Stimulated activated naive B cell treated with anti-CD40 and anti-IgM and Interleukin-4, amounts not matched to agents 10 μg/mL and 1 μg/mL and 100 μg/mL, for 72 hours (primary cell): ENCODE data around the gene FJX1.
"Not testable (repeated sequence)": the region's sequence is repeated elsewhere in the genome, so short reads cannot be mapped to it uniquely, and the experiment has no call there.

Experiments used
- ATAC-seq, 2 donors: fragments of 150-1000 bp; cut with Tn5 transposase; replicated peaks; 2 replicates each; pipeline ENCODE4 v1.10.0; 2021; ENCODE audit warnings: moderate library complexity in 1 of 2
- DNase-seq: peaks from one replicate; pipeline ENCODE4 v3.0.0; 2021
- H3K27ac Mint-ChIP-seq: one replicate; pipeline ENCODE4 v1.8.0; 2022; ENCODE audit warnings: mild to moderate bottlenecking, mixed read lengths
- H3K27me3 Mint-ChIP-seq, 2 donors: one replicate each; pipeline ENCODE4 v1.8.0; 2022; ENCODE audit warnings: mixed read lengths in 2 of 2
- H3K36me3 Mint-ChIP-seq, 2 donors: one replicate each; pipeline ENCODE4 v1.8.0; 2022; ENCODE audit warnings: mixed read lengths in 2 of 2, mild to moderate bottlenecking in 1 of 2
- H3K4me1 Mint-ChIP-seq, 2 donors: one replicate each; pipeline ENCODE4 v1.8.0; 2022; ENCODE audit warnings: mixed read lengths in 2 of 2, mild to moderate bottlenecking in 1 of 2
- H3K4me3 Mint-ChIP-seq, 2 donors: one replicate each; pipeline ENCODE4 v1.8.0; 2022; ENCODE audit warnings: mild to moderate bottlenecking in 2 of 2, mixed read lengths in 2 of 2, moderate library complexity in 1 of 2
- H3K9me3 Mint-ChIP-seq, 2 donors: one replicate each; pipeline ENCODE4 v1.8.0; 2022; ENCODE audit warnings: mixed read lengths in 2 of 2, mild to moderate bottlenecking in 1 of 2

Gene FJX1

DNA sequence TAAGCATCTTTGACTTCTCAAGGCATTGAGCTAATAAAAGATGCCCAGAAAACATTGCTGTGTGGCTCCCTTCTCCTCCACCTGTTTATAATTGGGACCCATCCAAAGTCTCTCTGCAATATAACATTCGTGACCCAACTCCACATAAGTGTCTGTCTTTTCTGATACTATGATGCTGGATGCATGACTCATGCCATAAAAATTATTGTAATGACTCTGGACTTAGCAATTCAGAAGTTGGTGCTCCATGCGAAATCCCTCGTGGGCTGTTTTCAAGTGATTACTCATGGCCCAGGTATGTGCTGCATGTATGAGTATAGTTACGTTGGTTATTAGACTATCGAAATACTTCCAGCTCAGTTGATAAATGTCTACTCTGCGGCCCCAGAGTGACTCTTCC lies 11.7 kb downstream of the FJX1 start:
- no peak for ATAC-seq
- H3K9me3 Mint-ChIP-seq = no peaks in the 10 kb centered on the region
- DNase-seq = no peak
- H3K27me3 Mint-ChIP-seq = peaks cover 44 to 59% of the 10 kb centered on the region in 2 donors
- H3K27ac Mint-ChIP-seq = no peak overlapping the region
- no peak overlapping the region for H3K4me3 Mint-ChIP-seq
- H3K36me3 Mint-ChIP-seq = no peaks in the 10 kb centered on the region
- H3K4me1 Mint-ChIP-seq = no peaks in the 10 kb centered on the region

- no peaks in the 10 kb centered on the region for H3K4me1 Mint-ChIP-seq
- no peaks in the 10 kb centered on the region for H3K36me3 Mint-ChIP-seq
- DNase-seq (no peak), ATAC-seq (no peak)
- no peaks in the 10 kb centered on the region for H3K9me3 Mint-ChIP-seq
- H3K27ac Mint-ChIP-seq = no peak overlapping the region
- peaks cover 45 to 55% of the 10 kb centered on the region in 2 donors for H3K27me3 Mint-ChIP-seq
- H3K4me3 Mint-ChIP-seq = no peak overlapping the region
These were observed 13.6 kb downstream of the FJX1 start for GRCh38 chr11:35631891-35632290.

DNA sequence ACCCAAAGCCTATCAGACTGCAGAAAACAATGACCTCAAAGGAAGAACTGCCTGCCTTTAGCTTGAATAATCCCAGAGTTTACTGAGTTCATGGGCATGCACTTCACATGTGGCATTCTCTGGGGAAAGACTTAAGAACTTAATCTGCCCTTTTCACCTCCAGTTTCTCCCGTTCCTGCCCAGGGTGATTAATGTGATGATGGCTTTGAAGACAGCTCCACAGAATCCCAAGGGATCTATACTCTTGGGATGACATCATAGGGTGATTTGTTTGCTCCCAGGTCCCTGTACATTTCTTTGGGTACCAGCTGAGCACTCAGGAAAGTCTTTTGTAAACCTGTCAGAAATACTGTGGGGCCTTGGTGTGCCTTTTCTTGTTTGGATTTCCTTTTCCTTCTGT lies 14.0 kb downstream of the FJX1 start:
- DNase-seq = no peak
- Mint-ChIP-seq H3K27me3 (peaks cover 42 to 54% of the 10 kb centered on the region in 2 donors), H3K36me3 (no peaks in the 10 kb centered on the region)

GRCh38 chr11:35633827-35634423 lies 15.7 kb downstream of the FJX1 start:
- ATAC-seq = no peak
- Mint-ChIP-seq H3K9me3 (no peaks in the 10 kb centered on the region), H3K27me3 (peaks cover 34 to 45% of the 10 kb centered on the region in 2 donors), H3K36me3 (no peaks in the 10 kb centered on the region), H3K4me3 (no peak overlapping the region), H3K27ac (no peak overlapping the region), H3K4me1 (no peaks in the 10 kb centered on the region)
- no peak for DNase-seq

More for the DNA sequence above, 14.0 kb downstream of the FJX1 start:
- no peaks in the 10 kb centered on the region for H3K4me1 Mint-ChIP-seq
- no peak for ATAC-seq
- H3K27ac Mint-ChIP-seq = no peak overlapping the region
- no peaks in the 10 kb centered on the region for H3K9me3 Mint-ChIP-seq
- no peak overlapping the region for H3K4me3 Mint-ChIP-seq

DNA sequence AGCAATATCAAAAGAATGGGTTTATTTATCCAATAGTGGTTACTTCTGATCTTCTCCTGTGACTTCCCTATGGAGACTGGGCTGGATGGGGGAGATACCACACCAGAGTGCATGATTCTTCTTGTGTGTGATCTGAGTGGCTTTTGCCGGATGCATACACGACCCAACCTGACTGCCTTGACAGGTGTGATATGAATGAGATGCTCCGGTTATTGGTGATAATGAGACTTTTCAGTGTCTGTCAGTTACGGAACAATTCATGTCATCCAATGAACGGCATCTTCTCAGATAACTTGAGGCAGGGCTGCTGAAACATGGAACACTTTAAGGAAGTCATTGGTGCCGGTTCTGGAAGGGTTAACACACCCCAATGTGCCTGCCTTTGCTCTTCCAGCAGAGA lies 17.7 kb downstream of the FJX1 start:
- Mint-ChIP-seq H3K9me3 (no peaks in the 10 kb centered on the region), H3K4me3 (no peak overlapping the region), H3K4me1 (no peaks in the 10 kb centered on the region), H3K27me3 (peaks cover 26 to 30% of the 10 kb centered on the region in 2 donors), H3K36me3 (no peaks in the 10 kb centered on the region), H3K27ac (no peak overlapping the region)
- ATAC-seq = no peak
- no peak for DNase-seq

GRCh38 chr11:35639591-35640179 lies 21.4 kb downstream of the FJX1 start:
- Mint-ChIP-seq H3K36me3 (no peaks in the 10 kb centered on the region), H3K4me1 (no peaks in the 10 kb centered on the region), H3K4me3 (no peak overlapping the region), H3K9me3 (no peaks in the 10 kb centered on the region), H3K27me3 (peaks cover 11 to 14% of the 10 kb centered on the region in 2 donors), H3K27ac (no peak overlapping the region)
- no peak for ATAC-seq
- DNase-seq = no peak

DNA sequence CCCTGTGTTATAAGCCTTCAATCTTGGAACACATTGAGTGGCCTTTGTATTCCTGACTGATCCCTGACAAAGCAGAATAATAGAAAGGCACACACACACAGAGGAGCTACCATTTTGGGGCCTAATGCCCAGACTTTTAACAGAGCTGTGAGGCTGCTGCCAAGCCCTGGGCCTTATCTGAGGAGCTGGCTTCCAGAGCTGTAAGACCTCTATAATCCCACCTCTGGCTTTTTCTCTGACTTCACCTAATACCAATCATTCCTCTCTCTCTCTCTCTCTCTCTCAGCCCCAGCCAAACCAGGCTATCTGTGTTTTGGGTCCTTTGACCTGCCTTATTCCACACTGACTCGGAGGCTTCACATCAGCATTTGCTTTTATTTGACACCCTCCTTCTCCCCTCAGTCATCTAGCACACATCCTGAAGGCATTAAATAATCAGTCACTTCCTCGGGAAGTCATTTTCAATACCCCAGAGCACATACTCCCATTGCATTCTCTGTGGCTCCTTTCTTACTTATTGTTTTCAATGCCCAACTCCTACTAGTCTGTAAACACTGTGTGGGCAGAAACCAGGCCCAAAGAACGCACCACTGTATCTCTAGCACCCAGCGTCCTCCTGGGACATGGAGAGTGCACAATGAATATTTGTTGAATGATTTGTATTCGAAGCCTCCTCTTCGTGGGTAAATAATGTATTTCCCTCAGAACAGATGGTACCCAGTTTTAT lies 23.1 kb downstream of the FJX1 start:
- no peak for DNase-seq
- H3K4me3 Mint-ChIP-seq = no peak overlapping the region
- no peaks in the 10 kb centered on the region for H3K4me1 Mint-ChIP-seq
- H3K27me3 Mint-ChIP-seq = peaks cover 12% of the 10 kb centered on the region in 2 donors
- H3K36me3 Mint-ChIP-seq = no peaks in the 10 kb centered on the region
- no peak for ATAC-seq
- H3K9me3 Mint-ChIP-seq = peaks cover 2 to 7% of the 10 kb centered on the region in 2 donors
- H3K27ac Mint-ChIP-seq = no peak overlapping the region

- peaks cover 13 to 16% of the 10 kb centered on the region in 2 donors for H3K27me3 Mint-ChIP-seq
- no peak for DNase-seq
These were observed 23.7 kb downstream of the FJX1 start for GRCh38 chr11:35641964-35642363.

DNA sequence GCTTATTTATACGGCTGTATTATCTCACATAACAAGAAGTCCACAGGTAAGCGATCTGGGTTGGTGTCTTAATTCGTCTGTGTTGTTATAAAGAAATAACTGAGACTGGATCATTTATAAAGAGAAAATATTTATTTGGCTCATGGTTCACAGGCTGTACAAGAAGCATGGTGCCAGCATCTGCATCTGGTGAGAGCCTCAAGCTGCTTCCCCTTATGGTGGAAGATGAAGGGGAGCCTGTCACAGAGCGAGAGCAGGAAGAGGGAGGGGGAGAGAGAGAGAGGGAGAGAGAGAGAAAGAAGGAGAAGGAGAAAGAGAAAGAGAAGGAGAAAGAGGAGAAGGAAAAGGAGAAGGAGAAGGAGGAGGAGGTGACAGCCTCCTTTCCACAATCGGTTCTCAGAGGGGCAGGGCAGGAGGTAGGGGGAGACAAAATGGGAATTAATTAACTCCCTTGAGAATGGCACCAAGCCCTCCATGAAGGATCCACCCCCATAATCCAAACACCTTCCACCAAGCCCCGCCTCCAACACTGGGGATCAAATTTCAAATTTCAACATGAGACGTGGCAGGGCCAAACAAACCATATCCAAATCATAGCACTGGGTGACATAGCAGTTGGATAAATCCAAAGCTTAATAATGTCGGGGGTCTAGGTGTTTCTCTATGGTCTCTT lies 29.3 kb downstream of the FJX1 start:
- no peak overlapping the region for H3K4me3 Mint-ChIP-seq
- H3K27ac Mint-ChIP-seq = no peak overlapping the region
- H3K36me3 Mint-ChIP-seq = no peaks in the 10 kb centered on the region
- peaks cover 2 to 7% of the 10 kb centered on the region in 2 donors for H3K9me3 Mint-ChIP-seq
- no peaks in the 10 kb centered on the region for H3K4me1 Mint-ChIP-seq
- ATAC-seq (no peak), DNase-seq (no peak)
- H3K27me3 Mint-ChIP-seq = peaks cover 32 to 53% of the 10 kb centered on the region in 2 donors

More at GRCh38 chr11:35641964-35642363, 23.7 kb downstream of the FJX1 start:
- H3K27ac Mint-ChIP-seq = no peak overlapping the region
- ATAC-seq = no peak
- H3K4me1 Mint-ChIP-seq = no peaks in the 10 kb centered on the region
- no peak overlapping the region for H3K4me3 Mint-ChIP-seq
- no peaks in the 10 kb centered on the region for H3K36me3 Mint-ChIP-seq
- H3K9me3 Mint-ChIP-seq = peaks cover 2 to 7% of the 10 kb centered on the region in 2 donors

DNA sequence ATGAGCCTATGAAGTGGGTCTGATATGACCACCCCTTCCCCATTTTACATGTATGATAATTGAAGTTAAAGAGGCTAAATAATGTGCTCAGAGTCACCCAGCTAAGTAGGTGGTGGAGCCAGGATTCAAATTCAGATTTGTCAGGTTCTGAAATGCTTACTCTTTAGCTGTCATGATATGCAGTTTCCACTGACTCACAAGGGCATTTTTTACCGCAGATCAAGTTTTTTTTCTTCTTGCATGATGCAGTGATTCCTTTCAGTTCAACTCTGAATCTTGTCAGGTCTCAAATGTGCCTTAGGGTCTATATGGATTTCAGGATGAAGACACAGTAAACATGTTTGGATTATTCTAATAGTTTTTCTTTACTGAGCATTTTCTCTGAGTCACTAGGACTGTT lies 31.7 kb downstream of the FJX1 start:
- H3K27ac Mint-ChIP-seq = no peak overlapping the region
- H3K36me3 Mint-ChIP-seq = no peaks in the 10 kb centered on the region
- ATAC-seq (no peak), DNase-seq (no peak)
- H3K4me1 Mint-ChIP-seq = no peaks in the 10 kb centered on the region
- H3K27me3 Mint-ChIP-seq = peaks cover 44 to 73% of the 10 kb centered on the region in 2 donors
- peaks cover 2 to 7% of the 10 kb centered on the region in 2 donors for H3K9me3 Mint-ChIP-seq
- H3K4me3 Mint-ChIP-seq = no peak overlapping the region

DNA sequence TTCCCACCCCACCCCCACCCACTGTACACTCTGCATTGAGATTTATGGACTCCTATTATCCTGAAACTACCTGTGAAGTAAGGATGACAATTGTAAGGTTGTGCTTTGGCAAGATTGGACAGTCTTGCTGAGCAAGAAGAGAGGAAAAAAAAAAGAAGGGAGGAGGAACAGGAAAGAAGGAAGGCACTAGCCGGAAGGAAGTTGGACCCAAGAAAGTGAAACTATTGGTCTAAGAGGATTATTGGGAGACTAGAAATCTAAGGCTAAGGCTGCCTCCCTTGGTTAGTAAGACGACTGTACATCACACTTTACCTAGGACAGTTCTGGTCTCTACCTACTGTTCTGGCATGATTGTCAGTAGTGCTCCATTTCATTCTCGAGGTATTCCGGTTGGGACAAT lies 32.2 kb downstream of the FJX1 start:
- no peak overlapping the region for H3K27ac Mint-ChIP-seq
- H3K27me3 Mint-ChIP-seq = peaks cover 48 to 75% of the 10 kb centered on the region in 2 donors
- no peak overlapping the region for H3K4me3 Mint-ChIP-seq
- ATAC-seq (no peak), DNase-seq (no peak)
- H3K9me3 Mint-ChIP-seq = peaks cover 2 to 7% of the 10 kb centered on the region in 2 donors
- no peaks in the 10 kb centered on the region for H3K36me3 Mint-ChIP-seq
- no peaks in the 10 kb centered on the region for H3K4me1 Mint-ChIP-seq

DNA sequence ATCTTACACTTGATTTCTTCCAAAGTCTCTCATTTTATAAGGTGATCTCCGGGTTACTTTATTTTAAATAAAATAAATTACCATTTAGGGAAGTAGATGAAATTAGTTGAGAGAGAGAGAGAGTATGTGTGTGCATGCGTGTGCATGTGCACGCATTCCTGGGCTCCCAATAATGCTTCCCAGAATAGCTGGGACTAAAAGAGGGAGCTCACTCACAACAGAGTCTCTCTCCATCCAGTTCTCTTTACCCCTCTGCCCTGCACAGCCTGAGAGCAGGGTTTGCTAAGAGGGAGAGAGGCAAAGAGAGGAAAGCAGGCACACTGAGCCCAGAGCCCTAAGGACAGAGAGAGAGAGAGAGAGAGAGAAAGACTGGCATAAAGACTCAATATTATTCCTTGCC lies 33.0 kb downstream of the FJX1 start:
- Mint-ChIP-seq H3K36me3 (no peaks in the 10 kb centered on the region), H3K27me3 (peaks cover 45 to 70% of the 10 kb centered on the region in 2 donors), H3K27ac (no peak overlapping the region), H3K9me3 (peaks cover 0 to under 1% of the 10 kb centered on the region in 2 donors), H3K4me3 (no peak overlapping the region), H3K4me1 (no peaks in the 10 kb centered on the region)
- DNase-seq (no peak), ATAC-seq (no peak)

- H3K9me3 Mint-ChIP-seq, ATAC-seq, H3K27ac Mint-ChIP-seq, H3K4me1 Mint-ChIP-seq, H3K4me3 Mint-ChIP-seq, DNase-seq, H3K36me3 Mint-ChIP-seq: not testable (repeated sequence)
- peaks cover 46 to 71% of the 10 kb centered on the region in 2 donors for H3K27me3 Mint-ChIP-seq
These were observed 34.5 kb downstream of the FJX1 start for GRCh38 chr11:35652786-35653185.

DNA sequence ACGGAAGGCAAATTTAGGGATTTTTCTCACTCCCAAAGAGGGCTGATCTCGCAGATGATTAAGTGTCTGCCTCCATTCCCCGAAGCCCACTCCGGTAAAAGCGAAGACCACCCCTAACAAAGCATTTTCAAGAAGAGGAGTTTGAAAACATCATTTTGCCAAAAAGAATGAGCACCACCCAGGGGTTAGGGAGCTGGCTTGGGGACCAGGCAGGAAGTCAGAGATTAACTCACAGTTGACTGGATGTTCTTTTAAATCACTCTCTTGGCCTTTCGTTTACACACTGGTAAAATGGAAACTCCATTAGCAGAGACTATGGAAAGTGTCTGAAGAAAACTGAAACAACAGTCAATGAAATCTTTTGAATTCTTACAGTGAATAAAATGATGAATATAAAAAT lies 36.5 kb downstream of the FJX1 start:
- peaks cover 52 to 65% of the 10 kb centered on the region in 2 donors for H3K27me3 Mint-ChIP-seq
- no peak overlapping the region for H3K27ac Mint-ChIP-seq
- ATAC-seq (no peak), DNase-seq (no peak)
- no peaks in the 10 kb centered on the region for H3K9me3 Mint-ChIP-seq
- no peaks in the 10 kb centered on the region for H3K36me3 Mint-ChIP-seq
- no peak overlapping the region for H3K4me3 Mint-ChIP-seq
- no peaks in the 10 kb centered on the region for H3K4me1 Mint-ChIP-seq
